HEK293 (cell line): ENCODE data around the gene RIN1.

Experiments used
- CTCF ChIA-PET: fragments of 350-600 bp; formaldehyde crosslinking; extraction: SDS; loops from one replicate; lab custom pipeline; 2021; ENCODE audit warnings: antibody characterized with exemption; lab: Yijun Ruan, JAX
- POLR2A ChIA-PET: fragments of 300-600 bp; formaldehyde crosslinking; extraction: SDS; loops from one replicate; lab custom pipeline; 2020; ENCODE audit warnings: antibody characterized with exemption, inconsistent platforms; lab: Yijun Ruan, JAX
- H3K27ac ChIP-seq: fragments of 200-500 bp; sonication (Bioruptor generic); 2 replicates; pipeline ENCODE4 v1.5.1; 2014; ENCODE audit warnings: low read depth, low read length, control low read depth, inconsistent platforms; ENCODE audit errors: extremely low read depth
- H3K36me3 ChIP-seq, 2 experiments: fragments of 200-500 bp in 1 of 2; sonication (Bioruptor generic) in 1 of 2; 1 replicate in 1 of 2; 2 replicates in 1 of 2; pipeline ENCODE4 v1.5.1; 2014 to 2017; ENCODE audit warnings: inconsistent platforms in 2 of 2, low read length in 2 of 2; ENCODE audit not compliant: control insufficient read depth in 2 of 2, insufficient read depth in 1 of 2
- H3K4me1 ChIP-seq: fragments of 200-500 bp; sonication (Bioruptor generic); 2 replicates; pipeline ENCODE4 v1.5.1; 2014; ENCODE audit warnings: mild to moderate bottlenecking, low read length, inconsistent platforms; ENCODE audit not compliant: control insufficient read depth, insufficient read depth
- H3K4me3 ChIP-seq: 2 replicates; pipeline ENCODE4 v1.5.1; 2011; ENCODE audit warnings: low read depth, mild to moderate bottlenecking, control low read depth, low read length, moderate library complexity
- H3K9me3 ChIP-seq: fragments of 200-500 bp; sonication (Bioruptor generic); 2 replicates; pipeline ENCODE4 v1.5.1; 2014; ENCODE audit warnings: low read depth, low read length, inconsistent platforms; ENCODE audit not compliant: control insufficient read depth, insufficient read depth
- BCL11B ChIP-seq: fragments of 450-650 bp; formaldehyde crosslinking; IDR thresholded peaks from 2 replicates; pipeline ENCODE4 v1.5.1; 2016; ENCODE audit warnings: low read depth, missing biosample characterization, missing genetic modification characterization
- IKZF3 ChIP-seq: fragments of 450-650 bp; IDR thresholded peaks from 2 replicates; pipeline ENCODE4 v1.5.0; 2018; ENCODE audit warnings: missing biosample characterization, mild to moderate bottlenecking, missing genetic modification characterization, moderate library complexity
- KLF9 ChIP-seq: fragments of 450-650 bp; formaldehyde crosslinking; IDR thresholded peaks from 2 replicates; pipeline ENCODE4 v1.5.1; 2016; ENCODE audit warnings: missing biosample characterization, missing genetic modification characterization, low read depth
- SP2 ChIP-seq: fragments of 450-650 bp; formaldehyde crosslinking; IDR thresholded peaks from 2 replicates; pipeline ENCODE4 v1.5.1; 2016; ENCODE audit warnings: missing biosample characterization, missing genetic modification characterization
- ZBTB20 ChIP-seq: fragments of 450-650 bp; formaldehyde crosslinking; IDR thresholded peaks from 2 replicates; pipeline ENCODE4 v1.5.1; 2016; ENCODE audit warnings: missing biosample characterization, missing genetic modification characterization
- ZNF121 ChIP-seq: fragments of 450-650 bp; formaldehyde crosslinking; IDR thresholded peaks from 2 replicates; pipeline ENCODE4 v1.5.1; 2016; ENCODE audit warnings: missing biosample characterization, missing genetic modification characterization
- ZNF146 ChIP-seq: fragments of 450-650 bp; formaldehyde crosslinking; IDR thresholded peaks from 2 replicates; pipeline ENCODE4 v1.5.1; 2016; ENCODE audit warnings: missing biosample characterization, missing genetic modification characterization
- ZNF157 ChIP-seq: fragments of 450-650 bp; formaldehyde crosslinking; IDR thresholded peaks from 2 replicates; pipeline ENCODE4 v1.5.1; 2016; ENCODE audit warnings: missing biosample characterization, missing genetic modification characterization
- ZNF248 ChIP-seq: fragments of 450-650 bp; formaldehyde crosslinking; IDR thresholded peaks from 2 replicates; pipeline ENCODE4 v1.5.1; 2017; ENCODE audit warnings: missing biosample characterization, missing genetic modification characterization
- ZNF274 ChIP-seq, 2 experiments: fragments of 200-500 bp in 1 of 2; fragments of 450-650 bp in 1 of 2; sonication (Bioruptor generic) in 1 of 2; formaldehyde crosslinking in 1 of 2; IDR thresholded peaks; 2 replicates each; pipeline versions ENCODE4 v1.5.1 to v1.6.1; 2014 to 2016; ENCODE audit warnings: borderline replicate concordance in 1 of 2, inconsistent platforms in 1 of 2, low read length in 1 of 2, missing biosample characterization in 1 of 2, missing genetic modification characterization in 1 of 2
- ZNF292 ChIP-seq: fragments of 450-650 bp; formaldehyde crosslinking; IDR thresholded peaks from 2 replicates; pipeline ENCODE4 v1.5.1; 2016; ENCODE audit warnings: low read depth, missing biosample characterization, missing genetic modification characterization, borderline replicate concordance
- ZNF324 ChIP-seq: fragments of 450-650 bp; formaldehyde crosslinking; IDR thresholded peaks from 2 replicates; pipeline ENCODE4 v1.5.1; 2016; ENCODE audit warnings: missing biosample characterization, missing genetic modification characterization
- ZNF335 ChIP-seq: fragments of 450-650 bp; formaldehyde crosslinking; conservative IDR thresholded peaks from 2 replicates; pipeline ENCODE4 v1.5.1; 2016; ENCODE audit warnings: missing biosample characterization, missing genetic modification characterization
- ZNF37A ChIP-seq: fragments of 450-650 bp; IDR thresholded peaks from 2 replicates; pipeline ENCODE4 v1.5.1; 2018; ENCODE audit warnings: missing biosample characterization, missing genetic modification characterization
- ZNF394 ChIP-seq: fragments of 450-650 bp; formaldehyde crosslinking; IDR thresholded peaks from 2 replicates; pipeline ENCODE4 v1.5.1; 2016; ENCODE audit warnings: missing biosample characterization, missing genetic modification characterization, mild to moderate bottlenecking, moderate library complexity, borderline replicate concordance
- ZNF48 ChIP-seq: fragments of 450-650 bp; formaldehyde crosslinking; IDR thresholded peaks from 2 replicates; pipeline ENCODE4 v1.5.1; 2016; ENCODE audit warnings: missing biosample characterization, missing genetic modification characterization
- ZNF510 ChIP-seq: fragments of 450-650 bp; formaldehyde crosslinking; IDR thresholded peaks from 2 replicates; pipeline ENCODE4 v1.5.1; 2018; ENCODE audit warnings: mild to moderate bottlenecking, missing genetic modification characterization, missing biosample characterization; ENCODE audit not compliant: insufficient replicate concordance
- ZNF514 ChIP-seq: fragments of 450-650 bp; formaldehyde crosslinking; IDR thresholded peaks from 2 replicates; pipeline ENCODE4 v1.5.1; 2016; ENCODE audit warnings: missing biosample characterization, missing genetic modification characterization
- ZNF544 ChIP-seq: fragments of 450-650 bp; formaldehyde crosslinking; IDR thresholded peaks from 2 replicates; pipeline ENCODE4 v1.5.0; 2017; ENCODE audit warnings: missing biosample characterization, missing genetic modification characterization
- ZNF555 ChIP-seq: fragments of 450-650 bp; formaldehyde crosslinking; conservative IDR thresholded peaks from 2 replicates; pipeline ENCODE4 v1.5.1; 2017; ENCODE audit warnings: missing biosample characterization, mild to moderate bottlenecking, missing genetic modification characterization, inconsistent platforms
- ZNF561 ChIP-seq: fragments of 450-650 bp; IDR thresholded peaks from 2 replicates; pipeline ENCODE4 v1.5.1; 2018; ENCODE audit warnings: missing biosample characterization, missing genetic modification characterization, borderline replicate concordance
- ZNF600 ChIP-seq: fragments of 450-650 bp; formaldehyde crosslinking; IDR thresholded peaks from 2 replicates; pipeline ENCODE4 v1.5.1; 2016; ENCODE audit warnings: missing biosample characterization, missing genetic modification characterization
- ZNF623 ChIP-seq: fragments of 450-650 bp; formaldehyde crosslinking; IDR thresholded peaks from 2 replicates; pipeline ENCODE4 v1.5.1; 2016; ENCODE audit warnings: missing biosample characterization, missing genetic modification characterization
- ZNF677 ChIP-seq: fragments of 450-650 bp; IDR thresholded peaks from 2 replicates; pipeline ENCODE4 v1.5.0; 2018; ENCODE audit warnings: missing biosample characterization, mild to moderate bottlenecking, missing genetic modification characterization, moderate library complexity
- ZNF701 ChIP-seq: fragments of 450-650 bp; formaldehyde crosslinking; IDR thresholded peaks from 2 replicates; pipeline ENCODE4 v1.5.1; 2016; ENCODE audit warnings: missing biosample characterization, missing genetic modification characterization
- ZNF830 ChIP-seq: fragments of 450-650 bp; IDR thresholded peaks from 2 replicates; pipeline ENCODE4 v1.5.0; 2018; ENCODE audit warnings: missing biosample characterization, missing genetic modification characterization, low read depth, mild to moderate bottlenecking, moderate library complexity
- TF ChIP-seq, protein P1 (sequence below): fragments of 450-650 bp; formaldehyde crosslinking; IDR thresholded peaks from 2 replicates; pipeline ENCODE4 v1.5.1; 2016; ENCODE audit warnings: missing biosample characterization, missing genetic modification characterization
- TF ChIP-seq, protein P2 (sequence below): fragments of 450-650 bp; formaldehyde crosslinking; IDR thresholded peaks from 2 replicates; pipeline ENCODE4 v1.5.1; 2016; ENCODE audit warnings: missing biosample characterization, missing genetic modification characterization, low read depth
- TF ChIP-seq, protein P3 (sequence below): fragments of 450-650 bp; formaldehyde crosslinking; IDR thresholded peaks from 2 replicates; pipeline ENCODE4 v1.5.1; 2016; ENCODE audit warnings: missing biosample characterization, missing genetic modification characterization
- TF ChIP-seq, protein P4 (sequence below): fragments of 450-650 bp; formaldehyde crosslinking; IDR thresholded peaks from 2 replicates; pipeline ENCODE4; 2016; ENCODE audit warnings: missing biosample characterization, missing genetic modification characterization
- TF ChIP-seq, protein P5 (sequence below): fragments of 450-650 bp; IDR thresholded peaks from 2 replicates; pipeline ENCODE4 v1.5.1; 2018; ENCODE audit warnings: missing biosample characterization, mild to moderate bottlenecking, missing genetic modification characterization

RIN1 gene

DNA sequence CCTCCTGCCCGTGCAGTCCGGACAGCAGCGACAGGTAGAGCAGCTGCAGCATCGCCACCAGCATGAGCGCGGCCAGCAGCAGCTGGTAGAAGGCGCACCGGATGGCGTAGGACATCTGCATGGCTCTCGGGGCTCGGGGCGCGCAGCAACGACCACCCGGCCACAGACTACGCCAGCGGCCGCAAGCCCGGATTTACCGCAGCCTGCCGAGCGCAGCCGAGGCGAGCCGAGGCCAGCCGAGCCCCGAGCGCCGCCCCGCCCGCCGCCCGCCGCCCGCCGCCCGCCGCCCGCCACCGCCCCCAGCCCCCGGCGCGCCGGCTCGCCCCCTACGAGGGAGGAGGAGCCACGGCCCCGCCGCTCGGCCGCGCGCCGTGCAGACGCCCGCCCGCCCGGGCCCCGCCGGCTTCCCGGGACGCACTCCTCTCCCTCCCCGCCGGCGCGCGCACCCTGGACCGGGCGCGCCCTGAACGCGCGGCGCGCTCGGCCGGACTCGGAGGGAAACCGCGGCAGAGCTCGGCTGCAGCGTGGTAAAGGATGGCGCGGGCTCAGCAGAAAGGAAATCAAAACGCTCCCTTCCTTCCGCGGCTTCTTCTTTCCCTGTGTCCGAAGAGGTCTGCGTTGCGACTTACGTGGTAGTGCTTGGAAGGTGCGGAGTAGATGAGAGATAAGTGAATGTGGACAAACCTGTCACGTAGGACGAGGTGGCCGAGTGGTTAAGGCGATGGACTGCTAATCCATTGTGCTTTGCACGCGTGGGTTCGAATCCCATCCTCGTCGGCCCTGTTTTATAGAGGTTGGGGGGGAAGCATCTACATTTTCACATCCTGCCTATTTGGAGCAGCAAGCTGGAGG is 11.4 kb upstream of the RIN1 start, which contains the start of gene B4GAT1:
Gene B4GAT1 (minus strand): TSS at position 205 of the 852 bp plus-strand sequence. CDS start 84 bp downstream, at position 121.
- H3K27ac ChIP-seq = peak within 1 kb of the TSS; percentile 89
- POLR2A ChIA-PET = interaction anchor here (0.7 to 4.3 kb wide), 15 partner anchors 9 to 269 kb away, joined by 3 to 18 read pairs (median 4); partner anchors contain the start of genes RBM14, RIN1, SLC29A2 and YIF1A
- TF ChIP-seq SP2 (tag by site-specific recombination) = no peak
- no peak for TF ChIP-seq ZNF830 (tag by site-specific recombination)
- TF ChIP-seq ZNF561 (tag by site-specific recombination) = no peak; the same call in 1 of the 2 replicates
- TF ChIP-seq, protein P1, sequence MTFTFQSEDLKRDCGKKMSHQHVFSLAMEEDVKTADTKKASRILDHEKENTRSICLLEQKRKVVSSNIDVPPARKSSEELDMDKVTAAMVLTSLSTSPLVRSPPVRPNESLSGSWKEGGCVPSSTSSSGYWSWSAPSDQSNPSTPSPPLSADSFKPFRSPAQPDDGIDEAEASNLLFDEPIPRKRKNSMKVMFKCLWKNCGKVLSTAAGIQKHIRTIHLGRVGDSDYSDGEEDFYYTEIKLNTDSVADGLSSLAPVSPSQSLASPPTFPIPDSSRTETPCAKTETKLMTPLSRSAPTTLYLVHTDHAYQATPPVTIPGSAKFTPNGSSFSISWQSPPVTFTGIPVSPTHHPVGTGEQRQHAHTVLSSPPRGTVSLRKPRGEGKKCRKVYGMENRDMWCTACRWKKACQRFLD (tag by site-specific recombination) = no peak
- no peak for TF ChIP-seq ZNF48 (tag by site-specific recombination)
- TF ChIP-seq ZNF514 (tag by site-specific recombination) = no peak
- no peak for TF ChIP-seq ZNF677 (tag by site-specific recombination)
- no peak for TF ChIP-seq ZNF248 (tag by site-specific recombination)
- TF ChIP-seq ZNF335 (tag by site-specific recombination) = peak; percentile 71
- peak; percentile 45; the same call in 1 of the 2 replicates for TF ChIP-seq KLF9 (tag by site-specific recombination)
- TF ChIP-seq, protein P2, sequence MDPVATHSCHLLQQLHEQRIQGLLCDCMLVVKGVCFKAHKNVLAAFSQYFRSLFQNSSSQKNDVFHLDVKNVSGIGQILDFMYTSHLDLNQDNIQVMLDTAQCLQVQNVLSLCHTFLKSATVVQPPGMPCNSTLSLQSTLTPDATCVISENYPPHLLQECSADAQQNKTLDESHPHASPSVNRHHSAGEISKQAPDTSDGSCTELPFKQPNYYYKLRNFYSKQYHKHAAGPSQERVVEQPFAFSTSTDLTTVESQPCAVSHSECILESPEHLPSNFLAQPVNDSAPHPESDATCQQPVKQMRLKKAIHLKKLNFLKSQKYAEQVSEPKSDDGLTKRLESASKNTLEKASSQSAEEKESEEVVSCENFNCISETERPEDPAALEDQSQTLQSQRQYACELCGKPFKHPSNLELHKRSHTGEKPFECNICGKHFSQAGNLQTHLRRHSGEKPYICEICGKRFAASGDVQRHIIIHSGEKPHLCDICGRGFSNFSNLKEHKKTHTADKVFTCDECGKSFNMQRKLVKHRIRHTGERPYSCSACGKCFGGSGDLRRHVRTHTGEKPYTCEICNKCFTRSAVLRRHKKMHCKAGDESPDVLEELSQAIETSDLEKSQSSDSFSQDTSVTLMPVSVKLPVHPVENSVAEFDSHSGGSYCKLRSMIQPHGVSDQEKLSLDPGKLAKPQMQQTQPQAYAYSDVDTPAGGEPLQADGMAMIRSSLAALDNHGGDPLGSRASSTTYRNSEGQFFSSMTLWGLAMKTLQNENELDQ (tag by site-specific recombination) = no peak
- TF ChIP-seq, protein P3, sequence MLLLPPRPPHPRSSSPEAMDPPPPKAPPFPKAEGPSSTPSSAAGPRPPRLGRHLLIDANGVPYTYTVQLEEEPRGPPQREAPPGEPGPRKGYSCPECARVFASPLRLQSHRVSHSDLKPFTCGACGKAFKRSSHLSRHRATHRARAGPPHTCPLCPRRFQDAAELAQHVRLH (tag by site-specific recombination) = peak; percentile 90
- TF ChIP-seq IKZF3 (tag by site-specific recombination) = no peak
- TF ChIP-seq, protein P4, sequence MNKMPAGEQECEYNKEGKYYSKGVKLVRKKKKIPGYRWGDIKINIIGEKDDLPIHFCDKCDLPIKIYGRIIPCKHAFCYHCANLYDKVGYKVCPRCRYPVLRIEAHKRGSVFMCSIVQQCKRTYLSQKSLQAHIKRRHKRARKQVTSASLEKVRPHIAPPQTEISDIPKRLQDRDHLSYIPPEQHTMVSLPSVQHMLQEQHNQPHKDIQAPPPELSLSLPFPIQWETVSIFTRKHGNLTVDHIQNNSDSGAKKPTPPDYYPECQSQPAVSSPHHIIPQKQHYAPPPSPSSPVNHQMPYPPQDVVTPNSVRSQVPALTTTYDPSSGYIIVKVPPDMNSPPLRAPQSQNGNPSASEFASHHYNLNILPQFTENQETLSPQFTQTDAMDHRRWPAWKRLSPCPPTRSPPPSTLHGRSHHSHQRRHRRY = 0 out of 2 replicates have a peak, but pooled peaks have one; percentile 36
- no peak for TF ChIP-seq ZNF544 (tag by site-specific recombination)
- peak; percentile 88 for TF ChIP-seq ZNF394 (tag by site-specific recombination)
- TF ChIP-seq ZNF146 (tag by site-specific recombination) = 0 out of 2 replicates have a peak, but pooled peaks have one; percentile 18
- no peak for TF ChIP-seq ZNF623 (tag by site-specific recombination)
- no peak for TF ChIP-seq ZNF37A
- peak; percentile 42 for TF ChIP-seq ZNF600 (tag by site-specific recombination)
- no peak for TF ChIP-seq ZNF292 (tag by site-specific recombination)
- no peak for TF ChIP-seq BCL11B (tag by site-specific recombination)
- no peak for TF ChIP-seq ZNF555 (tag by site-specific recombination)
- TF ChIP-seq ZNF157 (tag by site-specific recombination) = no peak
- TF ChIP-seq, protein P5, sequence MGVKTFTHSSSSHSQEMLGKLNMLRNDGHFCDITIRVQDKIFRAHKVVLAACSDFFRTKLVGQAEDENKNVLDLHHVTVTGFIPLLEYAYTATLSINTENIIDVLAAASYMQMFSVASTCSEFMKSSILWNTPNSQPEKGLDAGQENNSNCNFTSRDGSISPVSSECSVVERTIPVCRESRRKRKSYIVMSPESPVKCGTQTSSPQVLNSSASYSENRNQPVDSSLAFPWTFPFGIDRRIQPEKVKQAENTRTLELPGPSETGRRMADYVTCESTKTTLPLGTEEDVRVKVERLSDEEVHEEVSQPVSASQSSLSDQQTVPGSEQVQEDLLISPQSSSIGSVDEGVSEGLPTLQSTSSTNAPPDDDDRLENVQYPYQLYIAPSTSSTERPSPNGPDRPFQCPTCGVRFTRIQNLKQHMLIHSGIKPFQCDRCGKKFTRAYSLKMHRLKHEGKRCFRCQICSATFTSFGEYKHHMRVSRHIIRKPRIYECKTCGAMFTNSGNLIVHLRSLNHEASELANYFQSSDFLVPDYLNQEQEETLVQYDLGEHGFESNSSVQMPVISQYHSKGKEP (tag by site-specific recombination) = no peak
- TF ChIP-seq ZNF324 (tag by site-specific recombination) = peak; percentile 94
- no peak for TF ChIP-seq ZNF121 (tag by site-specific recombination)
- TF ChIP-seq ZNF274 (IDR thresholded peaks at IDR 0.05; ENCODE audit: low read length) = no peak
- TF ChIP-seq ZNF274 (tag by site-specific recombination; IDR thresholded peaks at IDR 0.05; ENCODE audit: borderline replicate concordance) = no peak
- TF ChIP-seq ZBTB20 (tag by site-specific recombination) = no peak
- TF ChIP-seq ZNF510 (tag by site-specific recombination) = no peak
- TF ChIP-seq ZNF701 = no peak

More for the DNA sequence above, 11.4 kb upstream of the RIN1 start, which contains the start of gene B4GAT1:
- H3K9me3 ChIP-seq = no peaks in the 10 kb centered on the region
- H3K4me1 ChIP-seq = no peaks in the 10 kb centered on the region
- peaks cover 0 to 13% of the 10 kb centered on the region in 2 experiments; a peak in 1 of 3 replicates for H3K36me3 ChIP-seq
- CTCF ChIA-PET = interaction anchor here (0.6 to 3.1 kb wide), 7 partner anchors 17 to 115 kb away, joined by 3 to 24 read pairs (median 6); no protein-coding TSS in a partner anchor
- H3K4me3 ChIP-seq = peak within 1 kb of the TSS; percentile 96
